Smooth muscle cell (in vitro differentiated cells): ENCODE data around the gene CDON. TPM values are rescaled to one million over a fixed set of nuclear protein-coding genes. Genes with fewer than 3 reads are reported as not detected.
A peak's percentile ranks its signal among the peaks of the same experiment; 100 is the strongest.

Source experiments
- DNase-seq: peaks from one replicate; lab custom pipeline; 2025; ENCODE audit not compliant: unreplicated experiment; lab: John Stamatoyannopoulos, UW
- H2AFZ ChIP-seq: fragments of 200-600 bp; sonication (generic); 2 replicates; pipeline ENCODE4 v1.6.0; 2016; ENCODE audit warnings: antibody characterized with exemption, low read depth, mild to moderate bottlenecking
- H3F3A ChIP-seq: fragments of 200-600 bp; sonication (generic); 2 replicates; pipeline ENCODE4 v1.6.0; 2017; ENCODE audit warnings: antibody characterized with exemption, low read depth
- H3K27ac ChIP-seq: fragments of 200-600 bp; sonication (generic); 2 replicates; pipeline ENCODE4 v1.5.1; 2016; ENCODE audit warnings: low read depth, mild to moderate bottlenecking
- H3K27me3 ChIP-seq: fragments of 200-600 bp; sonication (generic); 2 replicates; pipeline ENCODE4 v1.6.1; 2016; ENCODE audit warnings: low read depth, mild to moderate bottlenecking
- H3K36me3 ChIP-seq: fragments of 200-600 bp; sonication (generic); 2 replicates; pipeline ENCODE4 v1.5.1; 2016; ENCODE audit warnings: low read depth
- H3K4me1 ChIP-seq: fragments of 200-600 bp; sonication (generic); 2 replicates; pipeline ENCODE4 v1.5.1; 2016; ENCODE audit warnings: low read depth
- H3K4me2 ChIP-seq: fragments of 200-600 bp; sonication (generic); 2 replicates; pipeline ENCODE4 v1.6.0; 2016; ENCODE audit warnings: mild to moderate bottlenecking
- H3K4me3 ChIP-seq: fragments of 200-600 bp; sonication (generic); 2 replicates; pipeline ENCODE4 v1.5.1; 2016; ENCODE audit warnings: mild to moderate bottlenecking
- H3K79me2 ChIP-seq: fragments of 200-600 bp; sonication (generic); 2 replicates; pipeline ENCODE4 v1.6.0; 2016; ENCODE audit warnings: low read depth, mild to moderate bottlenecking
- H3K9ac ChIP-seq: fragments of 200-600 bp; sonication (generic); 2 replicates; pipeline ENCODE4 v1.6.0; 2016; ENCODE audit warnings: low read depth
- H3K9me3 ChIP-seq: fragments of 200-600 bp; sonication (generic); replicated peaks from 2 replicates; pipeline ENCODE4 v1.5.1; 2016; ENCODE audit warnings: low read depth
- H4K20me1 ChIP-seq: fragments of 200-600 bp; sonication (generic); 2 replicates; pipeline ENCODE4 v1.6.0; 2016; ENCODE audit warnings: low read depth
- WGBS: methylation state at CpG from one replicate; pipeline ENCODE4 v1.1.7; 2016; ENCODE audit warnings: low lambda C conversion rate; 5-methylcytosine and 5-hydroxymethylcytosine counted together
- polyA plus RNA-seq: library from polyadenylated mRNA; unstranded; fragments of >200 nt; fragmentation: Nextera tagmentation; extraction: Ambion mirVana; gene quantifications from 2 replicates; pipeline ENCODE4 v1.2.1, GENCODE V29; 2016
- total RNA-seq: library from RNA; depleted of rRNA; stranded (reverse); fragments of >200 nt; gene quantifications from 2 replicates; pipeline ENCODE4 v1.2.3, GENCODE V29; 2014
- TF ChIP-seq, protein P1 (sequence below): fragments of 200-600 bp; sonication (generic); IDR thresholded peaks from 2 replicates; pipeline ENCODE4 v1.5.1; 2017; ENCODE audit warnings: borderline replicate concordance, mild to moderate bottlenecking, antibody characterized with exemption; ENCODE audit not compliant: insufficient read depth, poor library complexity, severe bottlenecking

Gene CDON
- total RNA-seq (14.8 and 21.1 TPM in 2 replicates), polyA plus RNA-seq (1.6 and 7.0 TPM in 2 replicates)

DNA sequence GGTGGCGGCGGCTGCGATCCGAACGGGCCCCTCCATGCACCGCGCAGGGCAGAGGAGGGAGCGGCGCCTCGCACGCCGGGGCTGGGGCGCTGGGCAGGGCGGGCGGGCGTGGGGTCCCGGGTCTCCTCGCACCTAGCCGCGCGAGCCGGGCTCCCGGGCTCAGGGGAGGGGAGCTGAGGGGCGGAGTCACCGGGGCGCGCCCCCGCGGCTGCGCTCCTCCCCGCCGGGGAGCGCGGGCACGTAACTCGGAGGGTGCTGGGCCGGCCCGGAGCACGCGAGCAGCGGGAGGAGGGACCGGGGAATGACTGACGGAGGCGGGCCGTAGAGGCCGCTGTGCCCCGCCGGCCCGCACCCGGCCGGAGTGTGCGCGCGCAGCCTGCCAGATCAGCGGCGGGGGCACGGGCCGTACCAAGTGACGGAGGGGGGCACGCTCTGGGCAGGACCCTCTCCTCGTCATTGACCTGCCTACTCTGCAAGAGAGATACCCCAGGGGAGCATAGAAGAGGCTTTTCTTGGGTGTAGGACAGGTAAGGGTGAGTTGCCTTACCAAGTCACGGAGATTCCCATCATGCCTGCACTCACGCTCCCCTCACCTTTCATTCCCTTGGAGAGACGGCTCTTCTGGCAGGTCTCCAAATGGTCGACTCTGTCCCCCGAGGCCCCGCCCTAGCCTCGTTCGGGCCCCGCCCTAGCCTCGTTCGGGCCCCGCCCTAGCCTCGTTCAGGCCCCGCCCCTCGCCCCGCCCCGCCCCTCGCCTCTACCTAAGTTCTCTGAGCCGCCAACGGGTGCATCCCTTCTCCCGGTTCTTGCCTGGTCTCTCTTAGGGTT, at the start of gene CDON:
Gene CDON (minus strand): TSS at position 188 of the 828 bp plus-strand sequence. CDS start 39,390 bp downstream, outside the sequence.
- WGBS = under 1% methylated on average over 37 of the region's 82 CpGs

DNA sequence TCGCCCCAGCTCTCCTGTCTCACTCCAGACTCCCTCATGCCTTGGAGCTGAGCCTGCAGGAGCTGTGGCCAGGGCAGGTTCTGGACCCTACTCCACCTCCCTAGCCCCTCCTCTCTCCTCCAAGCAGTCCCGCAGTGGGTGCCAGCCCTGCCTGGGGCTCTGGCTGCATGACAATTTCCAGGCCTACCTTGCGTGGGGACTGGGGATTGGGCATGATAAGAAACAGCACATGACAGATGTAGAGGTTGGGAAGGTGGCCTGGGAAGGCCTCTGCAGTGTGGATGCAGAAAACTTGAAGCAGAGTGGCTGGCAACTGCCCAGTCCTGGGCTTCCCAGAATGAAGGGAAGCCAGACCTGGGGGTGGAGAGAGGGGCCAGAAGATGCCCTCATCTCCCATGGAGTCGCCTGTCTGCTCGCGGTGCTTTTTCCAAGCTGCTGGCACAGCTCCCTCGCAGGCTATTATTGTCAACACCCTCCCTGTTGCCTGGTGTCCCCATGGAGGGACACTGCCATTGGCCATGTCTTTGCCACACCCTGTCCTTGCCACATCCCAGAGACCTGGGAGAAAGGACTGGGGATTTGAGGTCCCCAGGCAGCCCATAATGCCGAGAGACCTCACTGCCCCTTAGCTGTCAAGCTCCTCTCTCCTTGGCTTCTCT, 48.9 kb upstream of the CDON start:
- DNase-seq = no peak
- Histone ChIP-seq H3K27me3 (no peaks in the 10 kb centered on the region), H3K4me3 (no peak overlapping the region), H3K9ac (no peak overlapping the region), H3K79me2 (no peaks in the 10 kb centered on the region), H3K9me3 (no peaks in the 10 kb centered on the region), H3F3A (peaks cover 4% of the 10 kb centered on the region), H3K4me1 (peaks cover 4% of the 10 kb centered on the region), H2AFZ (no peak overlapping the region), H3K4me2 (no peak overlapping the region), H3K36me3 (no peaks in the 10 kb centered on the region), H4K20me1 (no peaks in the 10 kb centered on the region), H3K27ac (no peak overlapping the region)
- TF ChIP-seq, protein P1, sequence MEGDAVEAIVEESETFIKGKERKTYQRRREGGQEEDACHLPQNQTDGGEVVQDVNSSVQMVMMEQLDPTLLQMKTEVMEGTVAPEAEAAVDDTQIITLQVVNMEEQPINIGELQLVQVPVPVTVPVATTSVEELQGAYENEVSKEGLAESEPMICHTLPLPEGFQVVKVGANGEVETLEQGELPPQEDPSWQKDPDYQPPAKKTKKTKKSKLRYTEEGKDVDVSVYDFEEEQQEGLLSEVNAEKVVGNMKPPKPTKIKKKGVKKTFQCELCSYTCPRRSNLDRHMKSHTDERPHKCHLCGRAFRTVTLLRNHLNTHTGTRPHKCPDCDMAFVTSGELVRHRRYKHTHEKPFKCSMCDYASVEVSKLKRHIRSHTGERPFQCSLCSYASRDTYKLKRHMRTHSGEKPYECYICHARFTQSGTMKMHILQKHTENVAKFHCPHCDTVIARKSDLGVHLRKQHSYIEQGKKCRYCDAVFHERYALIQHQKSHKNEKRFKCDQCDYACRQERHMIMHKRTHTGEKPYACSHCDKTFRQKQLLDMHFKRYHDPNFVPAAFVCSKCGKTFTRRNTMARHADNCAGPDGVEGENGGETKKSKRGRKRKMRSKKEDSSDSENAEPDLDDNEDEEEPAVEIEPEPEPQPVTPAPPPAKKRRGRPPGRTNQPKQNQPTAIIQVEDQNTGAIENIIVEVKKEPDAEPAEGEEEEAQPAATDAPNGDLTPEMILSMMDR = no peak
- WGBS = 78% methylated on average over 8 of the region's 8 CpGs

More for the DNA sequence above, at the start of gene CDON:
- Histone ChIP-seq H3K4me2 (peak within 1 kb of the TSS; percentile 99), H3K9ac (peak within 1 kb of the TSS; percentile 98), H4K20me1 (peaks cover 6% of the 10 kb centered on the region), H3K27ac (peak within 1 kb of the TSS; percentile 81), H3K4me3 (peak within 1 kb of the TSS; percentile 96), H3K79me2 (peaks cover 4% of the 10 kb centered on the region), H3K9me3 (no peaks in the 10 kb centered on the region), H3K4me1 (peaks cover 28% of the 10 kb centered on the region), H3K36me3 (no peaks in the 10 kb centered on the region), H3F3A (peaks cover 6% of the 10 kb centered on the region), H3K27me3 (peaks cover 12% of the 10 kb centered on the region), H2AFZ (peak within 1 kb of the TSS; percentile 93)
- TF ChIP-seq, protein P1 = no peak
- peak; percentile 80 for DNase-seq

DNA sequence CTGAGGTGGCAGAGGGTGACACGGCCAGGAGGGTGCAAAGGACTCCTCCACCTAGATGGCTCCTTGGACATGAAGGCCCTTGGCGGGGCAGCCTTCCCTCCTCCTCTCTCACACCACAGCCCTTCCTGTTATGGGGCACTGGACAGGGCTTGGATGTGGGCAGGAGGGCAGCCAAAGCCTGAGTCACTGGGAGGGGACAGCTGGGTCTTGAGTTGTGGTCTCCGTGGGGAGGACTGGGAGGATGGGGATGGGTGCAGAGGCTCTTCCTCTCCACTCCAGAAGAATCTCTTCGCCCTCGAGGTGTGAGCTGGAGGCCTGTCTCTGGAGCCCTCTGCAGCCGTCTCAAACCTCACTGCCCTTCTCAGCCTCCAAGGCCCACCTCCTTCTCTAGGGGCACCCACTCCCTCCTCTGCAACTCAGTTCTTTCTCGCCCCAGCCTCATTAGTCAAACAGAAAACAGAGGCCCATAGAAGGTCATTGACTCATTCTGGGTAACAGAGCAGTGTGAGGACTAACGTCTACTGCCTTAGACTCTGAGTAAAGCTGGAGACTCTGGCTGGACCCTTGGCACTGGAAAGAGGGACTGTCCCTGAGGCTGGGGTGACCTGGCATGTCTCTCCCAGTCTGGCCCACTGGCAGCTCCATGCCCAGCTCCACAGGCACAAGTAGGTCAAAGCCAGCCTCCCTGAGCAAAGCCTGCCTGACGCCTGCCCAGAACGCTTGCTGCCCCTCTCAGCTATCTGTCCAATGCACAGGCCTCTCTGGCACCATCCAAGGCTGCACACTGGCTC, 47.5 kb upstream of the CDON start:
- whole genome bisulfite sequencing = 54% methylated on average over 8 of the region's 10 CpGs
- H3K4me1 ChIP-seq = peaks cover 5% of the 10 kb centered on the region
- no peak overlapping the region for H2AFZ ChIP-seq
- TF ChIP-seq, protein P1 = no peak
- H4K20me1 ChIP-seq = no peaks in the 10 kb centered on the region
- H3F3A ChIP-seq = no peaks in the 10 kb centered on the region
- H3K27me3 ChIP-seq = no peaks in the 10 kb centered on the region
- no peak for DNase-seq
- H3K79me2 ChIP-seq = no peaks in the 10 kb centered on the region
- peak overlapping the region; percentile 55 for H3K4me2 ChIP-seq
- no peaks in the 10 kb centered on the region for H3K9me3 ChIP-seq
- H3K9ac ChIP-seq = no peak overlapping the region
- no peaks in the 10 kb centered on the region for H3K36me3 ChIP-seq
- H3K27ac ChIP-seq = no peak overlapping the region
- H3K4me3 ChIP-seq = no peak overlapping the region
